IPS DF 6.9 (cell line): Measurements from ENCODE around the gene AHNAK.

Source experiments
- DNase-seq: peaks from one replicate; pipeline ENCODE4 v3.0.0-alpha.2; 2013; ENCODE audit warnings: low read depth, low spot score
- H3K27ac ChIP-seq: one replicate; pipeline ENCODE4 v1.5.1; 2013; ENCODE audit warnings: low read length, control low read depth
- H3K27me3 ChIP-seq: 2 replicates; pipeline ENCODE4 v1.6.1; 2013; ENCODE audit warnings: mild to moderate bottlenecking, low read length; ENCODE audit not compliant: control insufficient read depth, insufficient read depth
- H3K36me3 ChIP-seq: 2 replicates; pipeline ENCODE4 v1.6.1; 2013; ENCODE audit warnings: low read length; ENCODE audit not compliant: control insufficient read depth, insufficient read depth
- H3K4me1 ChIP-seq: 2 replicates; pipeline ENCODE4 v1.6.1; 2013; ENCODE audit warnings: low read length; ENCODE audit not compliant: control insufficient read depth, insufficient read depth
- H3K4me3 ChIP-seq: 2 replicates; pipeline ENCODE4 v1.5.1; 2013; ENCODE audit warnings: mild to moderate bottlenecking, low read length
- H3K9me3 ChIP-seq: 2 replicates; pipeline ENCODE4 v1.6.1; 2013; ENCODE audit warnings: low read length, inconsistent platforms; ENCODE audit not compliant: control insufficient read depth, insufficient read depth
- WGBS: extraction: QIAGEN DNeasy Blood & Tissue Kit; methylation state at CpG from one replicate; pipeline ENCODE4 v1.1.7; 2013; ENCODE audit warnings: mixed read lengths, missing lambda C conversion rate; ENCODE audit not compliant: insufficient read length, insufficient coverage; 5-methylcytosine and 5-hydroxymethylcytosine counted together

The AHNAK gene

DNA sequence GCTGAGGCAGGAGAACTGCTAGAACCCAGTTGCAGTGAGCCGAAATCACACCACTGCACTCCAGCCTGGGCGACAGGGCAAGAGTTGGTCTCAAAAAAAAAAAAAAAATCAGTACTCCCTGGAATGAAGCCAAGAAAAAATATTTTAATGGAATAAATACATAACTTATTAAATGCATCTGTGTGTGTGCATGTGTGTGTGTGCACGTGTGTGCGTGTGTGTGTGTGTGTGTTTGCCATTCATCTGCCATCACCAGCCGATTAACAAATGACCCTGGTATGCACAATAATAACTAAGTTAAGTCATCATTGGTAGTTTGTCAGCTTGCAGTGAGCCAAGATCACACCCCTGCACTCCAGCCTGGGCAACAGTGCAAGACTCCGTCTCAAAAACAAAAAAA, 162.8 kb downstream of the AHNAK start:
- no peak overlapping the region for H3K4me3 ChIP-seq
- no peaks in the 10 kb centered on the region for H3K27me3 ChIP-seq
- H3K36me3 ChIP-seq = no peaks in the 10 kb centered on the region
- H3K4me1 ChIP-seq = no peaks in the 10 kb centered on the region
- no peak overlapping the region for H3K27ac ChIP-seq
- DNase-seq = no peak
- no peaks in the 10 kb centered on the region for H3K9me3 ChIP-seq
- WGBS = no CpG with 5 or more reads among the region's 6 CpGs
